SK-N-MC (cell line): ENCODE data around the gene MAGI3.

ENCODE experiments used
- DNase-seq: peaks from one replicate; pipeline ENCODE4 v3.0.0-alpha.2; 2011; ENCODE audit warnings: low read depth, low spot score
- H3K27ac ChIP-seq: fragments of 200-600 bp; sonication (generic); 2 replicates; pipeline ENCODE4 v1.5.1; 2016; ENCODE audit warnings: mixed run types
- H3K36me3 ChIP-seq: fragments of 200-600 bp; sonication (generic); 2 replicates; pipeline ENCODE4 v1.6.1; 2017; ENCODE audit warnings: antibody characterized with exemption, low read length, mixed read lengths; ENCODE audit not compliant: insufficient read depth
- H3K4me3 ChIP-seq: fragments of 200-600 bp; sonication (generic); 2 replicates; pipeline ENCODE4 v1.5.1; 2016
- H3K9ac ChIP-seq: fragments of 200-600 bp; sonication (generic); 2 replicates; pipeline ENCODE4 v1.8.0; 2017; ENCODE audit warnings: mixed run types, mixed read lengths; ENCODE audit not compliant: insufficient read length
- H3K9me3 ChIP-seq: fragments of 200-600 bp; sonication (generic); 2 replicates; pipeline ENCODE4 v1.6.1; 2017; ENCODE audit warnings: low read depth, mild to moderate bottlenecking, antibody characterized with exemption, low read length, moderate library complexity, mixed read lengths
- EZH2 ChIP-seq: fragments of 200-600 bp; sonication (generic); IDR thresholded peaks from one replicate; pipeline ENCODE4 v1.6.1; 2017; ENCODE audit warnings: antibody characterized with exemption
- FOXP2 ChIP-seq: optimal IDR thresholded peaks from 2 replicates; pipeline ENCODE3; 2011; ENCODE audit warnings: mild to moderate bottlenecking, moderate library complexity; ENCODE audit not compliant: insufficient read depth; ENCODE audit errors: extremely low read length, control extremely low read depth
- POLR2AphosphoS5 ChIP-seq: IDR thresholded peaks from 2 replicates; pipeline ENCODE4 v1.6.1; 2012; ENCODE audit warnings: mild to moderate bottlenecking, low read depth, low read length, borderline replicate concordance

The MAGI3 gene

GRCh38 chr1:113615425-113615824 lies 225.1 kb downstream of the MAGI3 start:
- H3K27ac ChIP-seq, result no peak overlapping the region
- no peak overlapping the region for H3K4me3 ChIP-seq
- H3K36me3 ChIP-seq, result no peaks in the 10 kb centered on the region
- no peak for DNase-seq
- H3K9ac ChIP-seq, result no peak overlapping the region
- H3K9me3 ChIP-seq, result no peaks in the 10 kb centered on the region
- TF ChIP-seq EZH2, result no peak

DNA sequence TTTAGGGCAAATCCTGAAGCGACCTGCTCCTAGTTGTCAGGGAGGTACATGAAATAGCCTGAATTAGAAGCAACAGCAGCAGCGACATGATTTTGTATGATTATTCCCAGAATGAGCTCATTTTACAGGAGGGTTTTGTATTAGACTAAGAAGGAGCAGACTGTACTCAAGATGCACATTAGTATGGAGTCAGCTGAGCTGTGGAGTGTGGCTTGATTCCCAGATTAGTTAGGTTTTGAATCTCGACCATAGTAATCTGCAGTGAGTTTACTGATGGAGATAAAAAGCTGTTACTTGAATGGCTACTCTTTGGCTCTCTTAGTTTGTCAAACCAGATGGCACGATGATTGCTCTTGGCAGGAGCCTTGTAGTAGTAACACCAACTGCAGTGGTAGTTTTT lies 225.8 kb downstream of the MAGI3 start:
- Histone ChIP-seq H3K9ac (no peak overlapping the region), H3K9me3 (no peaks in the 10 kb centered on the region), H3K27ac (no peak overlapping the region), H3K4me3 (no peak overlapping the region), H3K36me3 (no peaks in the 10 kb centered on the region)
- no peak for DNase-seq
- TF ChIP-seq FOXP2 (no peak), POLR2AphosphoS5 (no peak), EZH2 (no peak)

DNA sequence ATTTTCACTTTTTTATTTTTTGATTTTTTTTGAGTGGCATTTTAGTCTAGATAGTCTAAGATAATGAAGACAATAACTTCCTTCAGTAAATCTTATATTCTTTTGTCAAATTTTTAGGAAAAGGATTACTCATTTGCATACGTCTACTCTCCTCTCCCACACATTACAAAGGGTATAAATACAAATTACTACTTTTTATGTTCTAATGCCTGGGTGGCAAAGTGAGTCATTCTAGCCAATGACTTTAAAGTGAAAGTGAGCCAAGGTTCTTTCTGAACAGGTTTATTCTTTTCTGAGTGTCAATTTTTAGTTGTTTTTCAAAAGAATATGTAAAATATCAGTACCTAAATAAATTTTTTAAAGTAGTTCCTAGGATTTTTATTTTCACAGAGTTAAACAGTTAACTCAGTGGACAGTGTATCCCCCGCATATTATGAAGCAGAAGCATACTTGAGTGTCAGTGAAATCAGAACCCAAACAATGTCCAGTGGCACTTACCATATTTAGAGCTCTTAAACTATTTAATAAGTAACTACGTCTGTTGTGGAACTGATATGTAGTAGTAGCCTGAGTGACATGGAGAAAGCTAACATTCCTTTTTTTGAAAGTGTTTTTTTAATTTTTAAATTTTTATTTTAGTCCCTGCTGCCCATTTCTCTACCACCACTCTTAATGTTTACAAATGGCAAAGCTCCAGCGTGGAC lies 227.3 kb downstream of the MAGI3 start:
- Histone ChIP-seq H3K9ac (no peak overlapping the region), H3K4me3 (no peak overlapping the region), H3K9me3 (no peaks in the 10 kb centered on the region), H3K36me3 (no peaks in the 10 kb centered on the region), H3K27ac (no peak overlapping the region)
- no peak for TF ChIP-seq POLR2AphosphoS5
- TF ChIP-seq FOXP2, result no peak
- no peak for TF ChIP-seq EZH2
- DNase-seq, result no peak

GRCh38 chr1:113628997-113629396 lies 238.7 kb downstream of the MAGI3 start:
- TF ChIP-seq EZH2 (no peak), POLR2AphosphoS5 (no peak), FOXP2 (no peak)

DNA sequence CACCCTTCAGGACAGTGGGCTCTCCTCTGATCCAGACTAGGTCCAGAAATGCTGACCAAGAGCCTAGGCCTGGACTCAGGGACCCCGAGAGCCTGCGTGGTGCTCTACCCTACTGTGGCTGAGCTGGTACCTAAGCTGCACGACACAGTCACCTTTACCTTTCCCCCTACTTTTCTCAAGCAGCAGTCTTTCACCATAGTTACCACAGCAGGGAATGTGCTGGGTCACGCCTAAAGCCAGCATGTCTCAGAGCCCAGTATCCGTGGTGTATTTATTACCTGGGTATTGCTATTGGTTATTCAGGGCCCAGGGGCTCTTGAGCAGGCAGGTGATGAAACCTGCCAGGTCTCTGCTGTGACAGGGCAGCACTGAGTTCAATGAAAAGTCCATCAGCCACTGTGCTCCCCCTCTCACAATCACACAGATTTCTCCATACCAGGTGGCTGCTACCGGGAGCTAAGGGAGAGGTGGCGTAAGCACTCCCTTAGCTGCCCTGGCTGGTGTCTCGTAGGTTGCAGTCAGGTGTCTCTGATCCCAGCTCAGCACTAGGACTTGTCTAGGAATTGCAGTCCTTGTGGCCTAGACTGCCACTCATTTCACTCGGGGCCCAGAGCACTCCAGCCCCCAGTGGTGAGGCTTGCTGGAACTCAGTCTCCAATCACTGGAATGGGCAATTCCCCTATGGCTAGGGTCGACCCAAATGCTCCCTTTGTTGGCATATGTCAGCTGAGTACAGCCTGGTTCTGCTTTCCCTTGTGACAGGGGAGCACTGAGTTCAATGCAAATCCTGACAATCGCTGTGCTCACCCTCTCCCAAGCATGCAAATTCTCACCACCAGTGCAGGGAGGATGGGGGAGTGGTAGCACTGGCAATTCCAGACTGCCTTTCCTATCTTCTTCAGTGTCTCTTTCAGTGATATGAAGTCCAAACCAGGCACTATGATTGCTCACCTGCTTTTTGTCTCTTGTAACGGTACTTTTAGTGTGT lies 240.3 kb downstream of the MAGI3 start:
- H3K27ac ChIP-seq, result no peak overlapping the region
- no peak for DNase-seq
- no peak overlapping the region for H3K4me3 ChIP-seq
- H3K9ac ChIP-seq, result no peak overlapping the region
- TF ChIP-seq FOXP2, result no peak
- no peaks in the 10 kb centered on the region for H3K36me3 ChIP-seq
- no peaks in the 10 kb centered on the region for H3K9me3 ChIP-seq

More at GRCh38 chr1:113628997-113629396, 238.7 kb downstream of the MAGI3 start:
- Histone ChIP-seq H3K9ac (no peak overlapping the region), H3K9me3 (no peaks in the 10 kb centered on the region), H3K4me3 (no peak overlapping the region), H3K36me3 (no peaks in the 10 kb centered on the region), H3K27ac (no peak overlapping the region)
- DNase-seq, result no peak

DNA sequence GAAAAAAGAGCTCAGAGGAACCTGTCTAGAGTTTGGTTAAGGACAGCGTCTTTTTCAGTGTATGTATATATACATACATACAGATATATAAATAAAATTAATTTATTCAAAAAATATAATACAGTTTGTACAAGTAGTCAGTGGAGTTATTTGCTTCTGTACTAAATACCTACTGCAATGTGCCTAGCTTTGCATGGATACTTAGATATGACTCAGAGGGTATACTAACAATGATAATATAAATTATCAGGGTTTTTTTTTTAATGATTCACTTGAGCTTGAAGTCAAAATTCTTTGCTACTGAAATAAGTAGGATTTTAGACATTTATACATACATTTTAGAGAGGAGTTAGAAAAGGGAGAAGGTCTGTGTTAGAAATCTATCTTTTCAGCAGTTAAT lies 251.1 kb downstream of the MAGI3 start:
- Histone ChIP-seq H3K27ac (no peak overlapping the region), H3K9ac (no peak overlapping the region), H3K4me3 (no peak overlapping the region), H3K9me3 (no peaks in the 10 kb centered on the region), H3K36me3 (no peaks in the 10 kb centered on the region)
- no peak for TF ChIP-seq EZH2
- TF ChIP-seq FOXP2, result no peak
- no peak for TF ChIP-seq POLR2AphosphoS5
- DNase-seq, result no peak

- Histone ChIP-seq H3K4me3 (no peak overlapping the region), H3K36me3 (no peaks in the 10 kb centered on the region), H3K9me3 (no peaks in the 10 kb centered on the region), H3K9ac (no peak overlapping the region), H3K27ac (no peak overlapping the region)
- TF ChIP-seq EZH2 (no peak), FOXP2 (no peak), POLR2AphosphoS5 (no peak)
- DNase-seq, result no peak
Observed at GRCh38 chr1:113647164-113647563, 256.8 kb downstream of the MAGI3 start.

- no peaks in the 10 kb centered on the region for H3K9me3 ChIP-seq
- H3K9ac ChIP-seq, result no peak overlapping the region
- H3K27ac ChIP-seq, result no peak overlapping the region
- no peaks in the 10 kb centered on the region for H3K36me3 ChIP-seq
- H3K4me3 ChIP-seq, result no peak overlapping the region
- no peak for TF ChIP-seq POLR2AphosphoS5
- TF ChIP-seq FOXP2, result no peak
- TF ChIP-seq EZH2, result no peak
- DNase-seq, result no peak
Observed at GRCh38 chr1:113648478-113648877, 258.2 kb downstream of the MAGI3 start.
